K562 (cell line): ENCODE data around the gene DSEL. TPM values are rescaled to one million over a fixed set of nuclear protein-coding genes. Genes with fewer than 3 reads are reported as not detected.

Experiments used
- ATAC-seq: fragments of 200-7000 bp; cut with Tn5 transposase; 3 replicates; pipeline ENCODE4 v1.9.1; 2020; ENCODE audit warnings: moderate library complexity
- BruUV-seq: library from RNA; stranded (reverse); fragments of 400-500 nt; replicated peaks from 2 replicates; lab custom pipeline; 2021; lab: Mats Ljungman, UMichigan
- CTCF ChIA-PET: fragments of 300-600 bp; formaldehyde crosslinking; extraction: SDS; loops from one replicate; lab custom pipeline; 2021; ENCODE audit warnings: low intra/inter-chr PET ratio; lab: Yijun Ruan, JAX
- POLR2A ChIA-PET: fragments of 300-600, 350-650 bp; sonication (Branson Sonifier 250); formaldehyde crosslinking; extraction: SDS; loops from one replicate; lab custom pipeline; 2021; ENCODE audit warnings: antibody characterized with exemption, inconsistent platforms; lab: Yijun Ruan, JAX
- DNase-seq, 4 experiments: peaks; one replicate each; pipeline versions ENCODE4 v3.0.0 to v3.0.0-alpha.2; 2011 to 2018; ENCODE audit warnings: low spot score in 3 of 4, mixed read lengths in 3 of 4; ENCODE audit errors: extremely low read depth in 1 of 4
- FAIRE-seq: peaks from 2 replicates; lab custom pipeline; 2011; peaks lifted over from hg19 to GRCh38; lab: Jason Lieb, UNC
- H2AFZ ChIP-seq: 2 replicates; pipeline ENCODE4 v1.6.0; 2011; ENCODE audit warnings: low read depth, low read length, control low read depth, inconsistent platforms
- H3K27ac ChIP-seq: fragments of 200-600 bp; 3 replicates; pipeline ENCODE4 v1.8.0; 2011; ENCODE audit warnings: low read depth, mild to moderate bottlenecking, control low read depth, inconsistent platforms, low read length, moderate library complexity, mixed read lengths; ENCODE audit errors: extremely low read depth
- H3K27me3 ChIP-seq, 2 experiments: fragments of 300-600 bp in 1 of 2; 2 replicates in 1 of 2; 3 replicates in 1 of 2; pipeline versions ENCODE4 v1.6.0 to v1.8.0; 2011; ENCODE audit warnings: inconsistent platforms in 2 of 2, low read length in 2 of 2, mild to moderate bottlenecking in 1 of 2, mixed read lengths in 1 of 2, moderate library complexity in 1 of 2; ENCODE audit not compliant: control insufficient read depth in 2 of 2, insufficient read depth in 2 of 2
- H3K36me3 ChIP-seq: fragments of 300-600 bp; 3 replicates; pipeline ENCODE4 v1.8.0; 2011; ENCODE audit warnings: mild to moderate bottlenecking, low read length, inconsistent platforms; ENCODE audit not compliant: control insufficient read depth, insufficient read depth
- H3K4me1 ChIP-seq, 2 experiments: fragments of 200-600 bp in 1 of 2; replicated peaks in 1 of 2; 2 replicates in 1 of 2; 3 replicates in 1 of 2; pipeline versions ENCODE4 v1.5.1 to v1.8.0; 2011; ENCODE audit warnings: inconsistent platforms in 2 of 2, low read length in 2 of 2, mild to moderate bottlenecking in 1 of 2, mixed read lengths in 1 of 2, moderate library complexity in 1 of 2; ENCODE audit not compliant: control insufficient read depth in 2 of 2, insufficient read depth in 2 of 2
- H3K4me2 ChIP-seq: 2 replicates; pipeline ENCODE4 v1.6.1; 2011; ENCODE audit warnings: low read length, control low read depth, inconsistent platforms, mixed read lengths; ENCODE audit not compliant: insufficient read depth
- H3K4me3 ChIP-seq: fragments of 200-600 bp; sonication (generic), shearing (Covaris generic); 2 replicates; pipeline ENCODE4 v1.5.1; 2016; ENCODE audit warnings: control low read depth, inconsistent platforms
- H3K79me2 ChIP-seq: fragments of 200-600 bp; 3 replicates; pipeline ENCODE4 v1.8.0; 2011; ENCODE audit warnings: low read length, inconsistent platforms; ENCODE audit not compliant: control insufficient read depth, insufficient read depth
- H3K9ac ChIP-seq, 2 experiments: 2 replicates each; pipeline versions ENCODE4 v1.6.0 to v1.6.1; 2011; ENCODE audit warnings: low read depth in 2 of 2, low read length in 2 of 2, control low read depth in 1 of 2, inconsistent platforms in 1 of 2, mild to moderate bottlenecking in 1 of 2, mixed read lengths in 1 of 2; ENCODE audit not compliant: insufficient read depth in 1 of 2
- H3K9me1 ChIP-seq: one replicate; pipeline ENCODE4 v1.6.0; 2011; ENCODE audit warnings: inconsistent platforms, mild to moderate bottlenecking, low read length, moderate library complexity; ENCODE audit not compliant: control insufficient read depth, insufficient read depth
- H3K9me3 ChIP-seq: replicated peaks from 2 replicates; pipeline ENCODE4 v1.5.1; 2011; ENCODE audit warnings: low read depth, low read length, inconsistent platforms; ENCODE audit not compliant: control insufficient read depth, insufficient read depth
- H4K20me1 ChIP-seq: replicated peaks from 2 replicates; pipeline ENCODE4 v1.6.1; 2011; ENCODE audit warnings: low read length, inconsistent platforms, mixed read lengths; ENCODE audit not compliant: control insufficient read depth, insufficient read depth
- ERF ChIP-seq: fragments of 450-650 bp; formaldehyde crosslinking; IDR thresholded peaks from 2 replicates; pipeline ENCODE4 v1.4.0; 2020; ENCODE audit warnings: mild to moderate bottlenecking, mixed read lengths
- ETS1 ChIP-seq: conservative IDR thresholded peaks from 2 replicates; pipeline ENCODE4 v1.6.1; 2011; ENCODE audit warnings: low read depth, mild to moderate bottlenecking, low read length; ENCODE audit not compliant: control insufficient read depth
- EZH2 ChIP-seq: IDR thresholded peaks from 2 replicates; pipeline ENCODE4 v1.6.1; 2012; ENCODE audit warnings: low read depth, mild to moderate bottlenecking, inconsistent platforms, low read length, borderline replicate concordance
- NR2F6 ChIP-seq: fragments of 450-650 bp; formaldehyde crosslinking; IDR thresholded peaks from 2 replicates; pipeline ENCODE4 v1.4.0; 2020; ENCODE audit warnings: mild to moderate bottlenecking
- POLR2B ChIP-seq: fragments of 450-650 bp; IDR thresholded peaks from 2 replicates; pipeline ENCODE4 v1.6.1; 2018; ENCODE audit warnings: low read depth; ENCODE audit not compliant: partially characterized antibody
- PURB ChIP-seq: sonication (generic); formaldehyde crosslinking; IDR thresholded peaks from 2 replicates; pipeline ENCODE4 v1.9.0; 2021; ENCODE audit warnings: low read depth, mild to moderate bottlenecking, missing genetic modification reagents
- PYGO2 ChIP-seq: fragments of 450-650 bp; IDR thresholded peaks from 2 replicates; pipeline ENCODE4 v1.6.1; 2016; ENCODE audit warnings: mild to moderate bottlenecking, missing genetic modification characterization, moderate library complexity, missing compliant biosample characterization
- RFX1 ChIP-seq: fragments of 450-650 bp; IDR thresholded peaks from 2 replicates; pipeline ENCODE4 v1.6.1; 2016; ENCODE audit warnings: mild to moderate bottlenecking, moderate library complexity
- STAT5B ChIP-seq: fragments of 250-450 bp; sonication (Bioruptor Pico); IDR thresholded peaks from 2 replicates; pipeline ENCODE4 v1.8.0; 2021; ENCODE audit warnings: mild to moderate bottlenecking, inconsistent platforms
- XRCC4 ChIP-seq: IDR thresholded peaks from one replicate; pipeline ENCODE4 v1.6.1; 2011; ENCODE audit not compliant: insufficient read depth, insufficient read length; ENCODE audit errors: extremely low read depth
- ZBTB1 ChIP-seq: sonication (generic); formaldehyde crosslinking; IDR thresholded peaks from 2 replicates; pipeline ENCODE4 v1.8.1; 2023; ENCODE audit warnings: missing genetic modification reagents, low read depth, mild to moderate bottlenecking, borderline replicate concordance
- ZBTB11 ChIP-seq, 3 experiments: fragments of 200-800 bp in 1 of 3; fragments of 250-450 bp in 1 of 3; fragments of 450-650 bp in 1 of 3; sonication (Bioruptor Pico) in 1 of 3; sonication (Bioruptor generic) in 1 of 3; formaldehyde crosslinking in 1 of 3; IDR thresholded peaks; 2 replicates each; pipeline versions ENCODE4 v1.6.1 to v1.8.0; 2016 to 2022; ENCODE audit warnings: mild to moderate bottlenecking in 2 of 3, missing genetic modification characterization in 2 of 3, missing compliant biosample characterization in 1 of 3, moderate library complexity in 1 of 3
- ZBTB26 ChIP-seq: fragments of 450-650 bp; formaldehyde crosslinking; IDR thresholded peaks from 2 replicates; pipeline ENCODE4 v1.4.0; 2022; ENCODE audit warnings: missing genetic modification characterization
- ZBTB8A ChIP-seq: fragments of 450-650 bp; IDR thresholded peaks from 2 replicates; pipeline ENCODE4 v1.6.1; 2018; ENCODE audit warnings: mild to moderate bottlenecking, moderate library complexity; ENCODE audit not compliant: partially characterized antibody
- ZNF140 ChIP-seq: fragments of 250-450 bp; sonication (Bioruptor Pico); IDR thresholded peaks from 2 replicates; pipeline ENCODE4 v1.8.0; 2021; ENCODE audit warnings: moderate library complexity, mild to moderate bottlenecking, inconsistent platforms
- ZNF232 ChIP-seq: sonication (generic); formaldehyde crosslinking; IDR thresholded peaks from 2 replicates; pipeline ENCODE4 v1.8.0; 2022; ENCODE audit warnings: mild to moderate bottlenecking, missing genetic modification reagents
- WGBS: fragments of 100-300 bp; shearing (Covaris generic); methylation state at CpG from one replicate; pipeline ENCODE4 v1.1.6; 2016; ENCODE audit warnings: low coverage, mixed read lengths; ENCODE audit not compliant: insufficient coverage; ENCODE audit errors: missing lambda C conversion rate; 5-methylcytosine and 5-hydroxymethylcytosine counted together
- in situ Hi-C: fragments of 300-500 bp; cut with MboI; formaldehyde crosslinking; loops from 4 replicates; pipeline ENCODE4 v1.15.0; 2018; ENCODE audit warnings: inconsistent platforms, mixed read lengths
- intact Hi-C: fragments of 100-400 bp; cut with micrococcal nuclease; formaldehyde crosslinking; loops from 2 replicates; pipeline ENCODE4 v1.14.2; 2022
- polyA plus RNA-seq, 8 experiments: library from polyadenylated mRNA; depleted of rRNA in 4 of 8; stranded (reverse) in 5 of 8; unstranded in 3 of 8; fragments of >200 nt; fragmentation: Nextera tagmentation in 2 of 8; fragmentation: Illumina TruSeq in 1 of 8; extraction: Ambion mirVana in 2 of 8; extraction: Trizol in 1 of 8; gene quantifications; 2 replicates each; pipeline versions ENCODE4 v1.2.1 to v1.2.3, GENCODE V29; 2011 to 2014; ENCODE audit warnings: inconsistent platforms in 1 of 8, missing spikeins in 1 of 8
- total RNA-seq, 7 experiments: library from RNA; depleted of rRNA in 6 of 7; stranded (reverse); fragments of >200 nt in 6 of 7; fragmentation: Illumina TruSeq in 2 of 7; extraction: Trizol in 2 of 7; gene quantifications; 2 replicates each; pipeline versions ENCODE4 v1.2.1 to v1.2.3, GENCODE V29; 2011 to 2021; ENCODE audit warnings: low replicate concordance in 1 of 7

The DSEL gene
- total and polyA plus RNA-seq, 9 of the 15 experiments (the other 6 are each of a cell fraction or from before 2014, with no cell fraction given), result under 0.01 to 0.04 (median 0.01) TPM; not detected in 3

- Histone ChIP-seq H3K36me3 (no peaks in the 10 kb centered on the region), H4K20me1 (no peaks in the 10 kb centered on the region), H3K79me2 (no peaks in the 10 kb centered on the region), H3K9ac (no peak overlapping the region), H3K27me3 (no peaks in the 10 kb centered on the region), H3K27ac (no peak overlapping the region), H3K4me1 (no peaks in the 10 kb centered on the region), H3K9me3 (no peaks in the 10 kb centered on the region), H3K4me3 (no peak overlapping the region), H3K4me2 (no peak overlapping the region), H3K9me1 (no peaks in the 10 kb centered on the region), H2AFZ (no peak overlapping the region)
- no TSS peak for BruUV-seq
- DNase-seq (no peak), ATAC-seq (no peak), FAIRE-seq (no peak)
- ChIA-PET POLR2A (no interaction called here), CTCF (no interaction called here)
- intact Hi-C loops, result no loop called here
- in situ Hi-C loops, result no loop called here
- 0% methylated on average over 1 of the region's 1 CpG for WGBS
- TF ChIP-seq EZH2 (no peak), STAT5B (CRISPR knock-in tag) (no peak), XRCC4 (no peak), RFX1 (no peak), ERF (no peak), ZNF232 (CRISPR knock-in tag) (no peak), ZBTB26 (CRISPR knock-in tag) (no peak), POLR2B (no peak), NR2F6 (CRISPR knock-in tag) (no peak), ZBTB8A (no peak), ZNF140 (no peak), ETS1 (no peak), ZBTB11 (CRISPR knock-in tag; IDR thresholded peaks at IDR 0.05) (no peak), ZBTB1 (CRISPR knock-in tag) (no peak), PURB (CRISPR knock-in tag) (no peak), PYGO2 (no peak)
Observed at GRCh38 chr18:67464499-67464898, 52.0 kb downstream of the DSEL start.
